Measurements from ENCODE around the gene HSPE1. TPM values are rescaled to one million over a fixed set of nuclear protein-coding genes. Genes with fewer than 3 reads are reported as not detected.

Gene HSPE1
- total and polyA plus RNA-seq, 2 of the 8 experiments (the other 6 are each of a cell fraction or from before 2014, with no cell fraction given) = 206 to 377 TPM

GRCh38 chr2:197464175-197464574 is 36.0 kb upstream of the HSPE1 start:
- Histone ChIP-seq H3K4me3 (ENCODE audit: extremely low read depth in 1 of 4, insufficient read depth in 2 of 4, low read depth in 3 of 4, low read length in 4 of 4) (no peak overlapping the region), H3K9me3 (ENCODE audit: insufficient read depth in 2 of 2, low read depth in 1 of 2, low read length in 1 of 2) (no peaks in the 10 kb centered on the region), H2BK120ac (replicated peaks; ENCODE audit: low read depth, low read length) (no peak overlapping the region), H4K5ac (ENCODE audit: insufficient read length, low read depth, low read length) (no peak overlapping the region), H2BK12ac (ENCODE audit: low read depth, low read length) (no peak overlapping the region), H2BK5ac (ENCODE audit: low read depth, low read length) (no peak overlapping the region), H4K8ac (ENCODE audit: extremely low read depth, insufficient read depth, low read length) (no peak overlapping the region), H2AK5ac (ENCODE audit: low read depth, low read length) (no peak overlapping the region), H3K4ac (replicated peaks; ENCODE audit: insufficient read length, low read depth, low read length) (no peak overlapping the region), H4K91ac (replicated peaks; ENCODE audit: insufficient read length, low read length) (no peak overlapping the region), H3K9ac (replicated peaks in 1 of 4; ENCODE audit: extremely low read depth in 1 of 4, low read depth in 3 of 4, low read length in 3 of 4) (no peak overlapping the region), H3K36me3 (ENCODE audit: control insufficient read depth in 2 of 4, insufficient read depth in 4 of 4, low read length in 3 of 4) (peaks cover 0 to 35% (median 8%) of the 10 kb centered on the region in 4 experiments; a peak in 4 of 8 replicates), H3K4me2 (ENCODE audit: insufficient read depth in 1 of 2, low read depth in 2 of 2, low read length in 2 of 2) (no peak overlapping the region), H3K56ac (replicated peaks; ENCODE audit: insufficient read length, low read depth, low read length) (no peak overlapping the region), H3K23me2 (ENCODE audit: low read depth, low read length) (no peaks in the 10 kb centered on the region), H3K23ac (ENCODE audit: insufficient read length) (no peak overlapping the region), H3K27me3 (replicated peaks in 1 of 4; ENCODE audit: control insufficient read depth in 3 of 4, extremely low read depth in 1 of 4, insufficient read depth in 3 of 4, low read length in 3 of 4) (no peaks in the 10 kb centered on the region), H3K27ac (ENCODE audit: low read depth, low read length) (no peak overlapping the region), H3K14ac (ENCODE audit: insufficient read length) (no peak overlapping the region), H3K79me1 (ENCODE audit: low read depth, low read length) (no peaks in the 10 kb centered on the region), H3K79me2 (ENCODE audit: control insufficient read depth in 1 of 2, insufficient read depth in 2 of 2, low read length in 2 of 2) (0 out of 4 replicates have a peak, but pooled peaks cover 0 to 4% of the 10 kb centered on the region in 2 experiments), H2BK20ac (ENCODE audit: low read length) (no peak overlapping the region), H4K20me1 (replicated peaks in 1 of 2; ENCODE audit: control insufficient read depth in 1 of 2, insufficient read depth in 2 of 2, low read length in 2 of 2) (peaks cover 0 to 2% of the 10 kb centered on the region in 2 experiments), H2AFZ (ENCODE audit: low read length) (no peak overlapping the region), H3K4me1 (replicated peaks in 1 of 4; ENCODE audit: control insufficient read depth in 3 of 4, insufficient read depth in 4 of 4, low read length in 3 of 4) (no peaks in the 10 kb centered on the region), H2BK15ac (ENCODE audit: low read length) (no peak overlapping the region), H3K18ac (ENCODE audit: extremely low read depth, low read length) (no peak overlapping the region)
- no peak for FAIRE-seq
- 92% methylated on average over 1 of the region's 1 CpG; no CpG with 5 or more reads in 1 of the 2 experiments for WGBS, 2 experiments (ENCODE audit: extremely low coverage in 1 of 2, insufficient coverage in 1 of 2, insufficient read length in 1 of 2, insufficient replicate concordance in 2 of 2, low coverage in 1 of 2, low lambda C conversion rate in 2 of 2, missing lambda C conversion rate in 1 of 2)
- ChIA-PET POLR2A (ENCODE audit: partially characterized antibody) (interaction anchor here (0.6 to 4.0 kb wide), 5 partner anchors 9 to 35 kb away, joined by 3 to 14 read pairs (median 4); partner anchors contain the start of genes HSPD1 and HSPE1), CTCF (ENCODE audit: partially characterized antibody) (interaction anchor here (0.6 to 1.6 kb wide), 3 partner anchors 24 to 89 kb away, joined by 3 read pairs; no protein-coding TSS in a partner anchor)
- DNase-seq (ENCODE audit: low read depth in 1 of 2, low spot score in 2 of 2) = no peak
- no peak for TF ChIP-seq CEBPB (IDR thresholded peaks at IDR 0.05; ENCODE audit: low read depth, low read length)
- no peak for TF ChIP-seq NRF1 (IDR thresholded peaks at IDR 0.05; ENCODE audit: low read depth, low read length)
- TF ChIP-seq CREB1 (IDR thresholded peaks at IDR 0.05) = no peak
- no peak for TF ChIP-seq SIX5 (IDR thresholded peaks at IDR 0.05; ENCODE audit: low read depth, low read length)
- no peak for TF ChIP-seq CTBP2 (IDR thresholded peaks at IDR 0.05; ENCODE audit: borderline replicate concordance, insufficient read depth, insufficient read length, low read length)
- no peak for TF ChIP-seq ATF2 (IDR thresholded peaks at IDR 0.05; ENCODE audit: low read length)
- no peak for TF ChIP-seq TBP (IDR thresholded peaks at IDR 0.05; ENCODE audit: low read depth, low read length)
- no peak for TF ChIP-seq USF2 (IDR thresholded peaks at IDR 0.05; ENCODE audit: low read length)
- no peak for TF ChIP-seq KDM1A (IDR thresholded peaks at IDR 0.05; ENCODE audit: borderline replicate concordance, low read length)
- TF ChIP-seq RAD21 (IDR thresholded peaks at IDR 0.05 in 1 of 2, conservative IDR thresholded peaks at IDR 0.05 in 1 of 2; ENCODE audit: low read depth in 2 of 2, low read length in 2 of 2) = no peak
- no peak for TF ChIP-seq SUZ12 (IDR thresholded peaks at IDR 0.05; ENCODE audit: low read length)
